Sigmoid colon (tissue), 4 donors: ENCODE measurements around the gene MRPL28.

Source experiments
- EP300 ChIP-seq, 4 donors: sonication (generic); formaldehyde crosslinking; IDR thresholded peaks; one replicate each; pipeline ENCODE4 v1.6.1; 2017; ENCODE audit warnings: antibody characterized with exemption in 4 of 4
- POLR2A ChIP-seq, 2 donors: fragments of 450-650 bp; IDR thresholded peaks; one replicate each; pipeline ENCODE4 v1.6.1; 2016; ENCODE audit warnings: antibody characterized with exemption in 2 of 2, mild to moderate bottlenecking in 2 of 2, moderate library complexity in 2 of 2
- TF ChIP-seq, protein P1 (sequence below), 4 experiments: fragments of 450-650 bp in 3 of 4; fragments of 200-600 bp in 1 of 4; IDR thresholded peaks; one replicate each; pipeline ENCODE4 v1.5.1; 2016 to 2019; ENCODE audit warnings: antibody characterized with exemption in 4 of 4, mild to moderate bottlenecking in 3 of 4, moderate library complexity in 2 of 4

DNA sequence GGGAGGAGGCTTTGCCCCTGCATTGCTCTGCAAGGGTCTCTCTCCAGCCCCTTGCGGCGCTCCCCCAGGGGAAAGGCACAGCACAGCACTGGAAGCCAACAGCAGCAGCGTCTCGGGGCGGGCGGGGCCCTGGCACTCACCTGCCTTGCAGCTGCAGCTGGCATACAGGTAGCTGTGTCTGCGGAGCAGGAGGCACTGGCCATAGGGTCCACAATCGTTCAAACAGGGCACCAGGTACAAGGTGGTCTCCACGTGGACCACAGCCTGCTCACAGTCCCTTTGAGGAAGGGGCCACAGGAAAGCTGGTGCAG is 4.2 kb upstream of the MRPL28 start:
- TF ChIP-seq, protein P1, sequence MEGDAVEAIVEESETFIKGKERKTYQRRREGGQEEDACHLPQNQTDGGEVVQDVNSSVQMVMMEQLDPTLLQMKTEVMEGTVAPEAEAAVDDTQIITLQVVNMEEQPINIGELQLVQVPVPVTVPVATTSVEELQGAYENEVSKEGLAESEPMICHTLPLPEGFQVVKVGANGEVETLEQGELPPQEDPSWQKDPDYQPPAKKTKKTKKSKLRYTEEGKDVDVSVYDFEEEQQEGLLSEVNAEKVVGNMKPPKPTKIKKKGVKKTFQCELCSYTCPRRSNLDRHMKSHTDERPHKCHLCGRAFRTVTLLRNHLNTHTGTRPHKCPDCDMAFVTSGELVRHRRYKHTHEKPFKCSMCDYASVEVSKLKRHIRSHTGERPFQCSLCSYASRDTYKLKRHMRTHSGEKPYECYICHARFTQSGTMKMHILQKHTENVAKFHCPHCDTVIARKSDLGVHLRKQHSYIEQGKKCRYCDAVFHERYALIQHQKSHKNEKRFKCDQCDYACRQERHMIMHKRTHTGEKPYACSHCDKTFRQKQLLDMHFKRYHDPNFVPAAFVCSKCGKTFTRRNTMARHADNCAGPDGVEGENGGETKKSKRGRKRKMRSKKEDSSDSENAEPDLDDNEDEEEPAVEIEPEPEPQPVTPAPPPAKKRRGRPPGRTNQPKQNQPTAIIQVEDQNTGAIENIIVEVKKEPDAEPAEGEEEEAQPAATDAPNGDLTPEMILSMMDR (IDR thresholded peaks at IDR 0.05): no peak
- TF ChIP-seq POLR2A (IDR thresholded peaks at IDR 0.05) (no peak), EP300 (IDR thresholded peaks at IDR 0.05) (no peak)
